ENCODE measurements around the gene CDH24. TPM values are rescaled to one million over a fixed set of nuclear protein-coding genes. Genes with fewer than 3 reads are reported as not detected.

CDH24 gene
- total and polyA plus RNA-seq, 2 experiments from 2014 or later = 4.4 to 17.8 TPM

DNA sequence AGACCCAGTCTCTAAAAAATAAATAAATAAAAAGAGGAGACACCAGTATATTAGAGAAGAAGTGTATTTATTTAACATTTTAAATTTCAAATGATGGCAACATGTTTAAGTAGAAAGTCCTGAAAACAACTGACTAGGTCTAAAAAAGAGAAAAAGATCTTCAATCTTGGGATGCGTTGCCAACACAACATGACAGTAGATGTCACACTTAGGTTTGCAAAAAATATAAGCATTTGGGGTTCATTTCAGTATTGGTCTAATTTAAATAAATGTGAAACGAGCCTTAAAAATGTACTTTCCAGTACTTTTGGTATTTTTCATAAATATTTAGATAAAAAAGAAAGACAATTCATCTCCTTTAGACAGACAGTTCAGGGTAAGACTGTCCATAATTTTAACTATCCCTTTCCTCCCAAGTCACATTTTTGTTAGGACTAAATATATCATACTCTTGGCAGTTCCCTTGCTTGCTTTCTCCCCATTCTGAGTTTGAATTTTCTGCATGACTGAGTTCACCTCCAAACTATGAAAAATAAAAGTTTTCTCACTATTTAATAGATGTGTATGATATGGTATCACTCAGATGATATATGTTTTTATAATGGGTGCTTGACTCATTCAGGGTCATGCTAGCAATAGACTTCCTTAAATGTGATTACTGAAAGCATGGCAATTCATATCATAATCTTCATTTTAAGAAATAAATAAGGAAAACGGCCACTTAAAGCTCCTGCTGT is 51.7 kb downstream of the CDH24 start:
- Histone ChIP-seq H3K27ac (ENCODE audit: low read depth) (no peak overlapping the region), H3F3A (replicated peaks; ENCODE audit: low read depth) (0 out of 2 replicates have a peak, but pooled peaks cover 5% of the 10 kb centered on the region), H3K4me1 (ENCODE audit: insufficient read depth) (peaks cover 11% of the 10 kb centered on the region; the same call in 1 of the 2 replicates), H3K27me3 (ENCODE audit: insufficient read depth) (no peaks in the 10 kb centered on the region), H4K20me1 (replicated peaks; ENCODE audit: insufficient read depth) (no peaks in the 10 kb centered on the region), H3K4me3 (peak overlapping the region; percentile 64), H2AFZ (no peak overlapping the region), H3K79me2 (replicated peaks; ENCODE audit: insufficient read depth) (no peaks in the 10 kb centered on the region), H3K4me2 (peak overlapping the region; percentile 79), H3K9me2 (ENCODE audit: insufficient read depth) (no peaks in the 10 kb centered on the region), H3K36me3 (ENCODE audit: insufficient read depth) (no peaks in the 10 kb centered on the region)
- Mint-ChIP-seq H3K27me3 (ENCODE audit: insufficient read depth, low read depth, poor library complexity) (peaks cover 8% of the 10 kb centered on the region), H3K27ac (no peak overlapping the region), H3K36me3 (ENCODE audit: low read depth) (peaks cover 5% of the 10 kb centered on the region; the same call in 2 of the 3 replicates), H3K9me3 (no peaks in the 10 kb centered on the region; the same call in 2 of the 3 replicates), H3K4me3 (peak overlapping the region; percentile 94), H3K4me1 (peaks cover 29% of the 10 kb centered on the region)
- ATAC-seq (no peak), DNase-seq (ENCODE audit: low spot score) (no peak)
- TF ChIP-seq ZNF114 (CRISPR knock-in tag; IDR thresholded peaks at IDR 0.05) (no peak), ZNF331 (CRISPR knock-in tag; IDR thresholded peaks at IDR 0.05; ENCODE audit: low read depth) (no peak), EZH2phosphoT487 (IDR thresholded peaks at IDR 0.05; ENCODE audit: unreplicated experiment) (no peak), NANOG (IDR thresholded peaks at IDR 0.05; ENCODE audit: borderline replicate concordance) (no peak), STAT1 (IDR thresholded peaks at IDR 0.05; ENCODE audit: unreplicated experiment) (no peak), ZNF462 (CRISPR knock-in tag; IDR thresholded peaks at IDR 0.05) (no peak), POLR2AphosphoS5 (IDR thresholded peaks at IDR 0.05; ENCODE audit: low read depth) (no peak), CREB1 (CRISPR knock-in tag; IDR thresholded peaks at IDR 0.05; ENCODE audit: low read depth) (no peak), JUNB (IDR thresholded peaks at IDR 0.05; ENCODE audit: unreplicated experiment) (no peak), EZH2 (IDR thresholded peaks at IDR 0.05; ENCODE audit: low read depth, unreplicated experiment) (no peak)
- TF ChIP-seq, protein P1, sequence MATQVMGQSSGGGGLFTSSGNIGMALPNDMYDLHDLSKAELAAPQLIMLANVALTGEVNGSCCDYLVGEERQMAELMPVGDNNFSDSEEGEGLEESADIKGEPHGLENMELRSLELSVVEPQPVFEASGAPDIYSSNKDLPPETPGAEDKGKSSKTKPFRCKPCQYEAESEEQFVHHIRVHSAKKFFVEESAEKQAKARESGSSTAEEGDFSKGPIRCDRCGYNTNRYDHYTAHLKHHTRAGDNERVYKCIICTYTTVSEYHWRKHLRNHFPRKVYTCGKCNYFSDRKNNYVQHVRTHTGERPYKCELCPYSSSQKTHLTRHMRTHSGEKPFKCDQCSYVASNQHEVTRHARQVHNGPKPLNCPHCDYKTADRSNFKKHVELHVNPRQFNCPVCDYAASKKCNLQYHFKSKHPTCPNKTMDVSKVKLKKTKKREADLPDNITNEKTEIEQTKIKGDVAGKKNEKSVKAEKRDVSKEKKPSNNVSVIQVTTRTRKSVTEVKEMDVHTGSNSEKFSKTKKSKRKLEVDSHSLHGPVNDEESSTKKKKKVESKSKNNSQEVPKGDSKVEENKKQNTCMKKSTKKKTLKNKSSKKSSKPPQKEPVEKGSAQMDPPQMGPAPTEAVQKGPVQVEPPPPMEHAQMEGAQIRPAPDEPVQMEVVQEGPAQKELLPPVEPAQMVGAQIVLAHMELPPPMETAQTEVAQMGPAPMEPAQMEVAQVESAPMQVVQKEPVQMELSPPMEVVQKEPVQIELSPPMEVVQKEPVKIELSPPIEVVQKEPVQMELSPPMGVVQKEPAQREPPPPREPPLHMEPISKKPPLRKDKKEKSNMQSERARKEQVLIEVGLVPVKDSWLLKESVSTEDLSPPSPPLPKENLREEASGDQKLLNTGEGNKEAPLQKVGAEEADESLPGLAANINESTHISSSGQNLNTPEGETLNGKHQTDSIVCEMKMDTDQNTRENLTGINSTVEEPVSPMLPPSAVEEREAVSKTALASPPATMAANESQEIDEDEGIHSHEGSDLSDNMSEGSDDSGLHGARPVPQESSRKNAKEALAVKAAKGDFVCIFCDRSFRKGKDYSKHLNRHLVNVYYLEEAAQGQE (IDR thresholded peaks at IDR 0.05; ENCODE audit: unreplicated experiment) = no peak
- TF ChIP-seq, protein P2, sequence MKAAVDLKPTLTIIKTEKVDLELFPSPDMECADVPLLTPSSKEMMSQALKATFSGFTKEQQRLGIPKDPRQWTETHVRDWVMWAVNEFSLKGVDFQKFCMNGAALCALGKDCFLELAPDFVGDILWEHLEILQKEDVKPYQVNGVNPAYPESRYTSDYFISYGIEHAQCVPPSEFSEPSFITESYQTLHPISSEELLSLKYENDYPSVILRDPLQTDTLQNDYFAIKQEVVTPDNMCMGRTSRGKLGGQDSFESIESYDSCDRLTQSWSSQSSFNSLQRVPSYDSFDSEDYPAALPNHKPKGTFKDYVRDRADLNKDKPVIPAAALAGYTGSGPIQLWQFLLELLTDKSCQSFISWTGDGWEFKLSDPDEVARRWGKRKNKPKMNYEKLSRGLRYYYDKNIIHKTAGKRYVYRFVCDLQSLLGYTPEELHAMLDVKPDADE (IDR thresholded peaks at IDR 0.05) = no peak
- TF ChIP-seq, protein P3, sequence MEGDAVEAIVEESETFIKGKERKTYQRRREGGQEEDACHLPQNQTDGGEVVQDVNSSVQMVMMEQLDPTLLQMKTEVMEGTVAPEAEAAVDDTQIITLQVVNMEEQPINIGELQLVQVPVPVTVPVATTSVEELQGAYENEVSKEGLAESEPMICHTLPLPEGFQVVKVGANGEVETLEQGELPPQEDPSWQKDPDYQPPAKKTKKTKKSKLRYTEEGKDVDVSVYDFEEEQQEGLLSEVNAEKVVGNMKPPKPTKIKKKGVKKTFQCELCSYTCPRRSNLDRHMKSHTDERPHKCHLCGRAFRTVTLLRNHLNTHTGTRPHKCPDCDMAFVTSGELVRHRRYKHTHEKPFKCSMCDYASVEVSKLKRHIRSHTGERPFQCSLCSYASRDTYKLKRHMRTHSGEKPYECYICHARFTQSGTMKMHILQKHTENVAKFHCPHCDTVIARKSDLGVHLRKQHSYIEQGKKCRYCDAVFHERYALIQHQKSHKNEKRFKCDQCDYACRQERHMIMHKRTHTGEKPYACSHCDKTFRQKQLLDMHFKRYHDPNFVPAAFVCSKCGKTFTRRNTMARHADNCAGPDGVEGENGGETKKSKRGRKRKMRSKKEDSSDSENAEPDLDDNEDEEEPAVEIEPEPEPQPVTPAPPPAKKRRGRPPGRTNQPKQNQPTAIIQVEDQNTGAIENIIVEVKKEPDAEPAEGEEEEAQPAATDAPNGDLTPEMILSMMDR (conservative IDR thresholded peaks at IDR 0.05; ENCODE audit: low read depth in 2 of 2) = no peak
